HepG2 (cell line): ENCODE measurements around the gene WDR48. TPM values are rescaled to one million over a fixed set of nuclear protein-coding genes. Genes with fewer than 3 reads are reported as not detected.

Source experiments
- ATAC-seq: fragments of 200-7000 bp; cut with Tn5 transposase; 3 replicates; pipeline ENCODE4 v1.9.1; 2020; ENCODE audit warnings: mild to moderate bottlenecking, moderate library complexity
- BruUV-seq: library from RNA; stranded (reverse); fragments of 400-500 nt; replicated peaks from 2 replicates; lab custom pipeline; 2021; lab: Mats Ljungman, UMichigan
- CTCF ChIA-PET: fragments of 300-600 bp; formaldehyde crosslinking; extraction: SDS; loops from one replicate; lab custom pipeline; 2021; ENCODE audit warnings: low total read pairs, inconsistent platforms, low intra/inter-chr PET ratio; lab: Yijun Ruan, JAX
- POLR2A ChIA-PET: fragments of 350-600 bp; sonication (Branson Sonifier 250); formaldehyde crosslinking; loops from one replicate; lab custom pipeline; 2020; ENCODE audit warnings: antibody characterized with exemption, inconsistent platforms; lab: Yijun Ruan, JAX
- DNase-seq: peaks from one replicate; pipeline ENCODE4 v3.0.0-alpha.2; 2015; ENCODE audit warnings: low spot score
- FAIRE-seq: peaks from 3 replicates; lab custom pipeline; 2011; peaks lifted over from hg19 to GRCh38; lab: Jason Lieb, UNC
- H2AFZ ChIP-seq: one replicate; pipeline ENCODE4 v1.6.1; 2011; ENCODE audit warnings: low read length, inconsistent platforms
- H3K27ac ChIP-seq: fragments of 300-600 bp; 3 replicates; pipeline ENCODE4 v1.8.0; 2011; ENCODE audit warnings: mixed run types, mild to moderate bottlenecking, mixed read lengths, low read length, inconsistent platforms; ENCODE audit not compliant: insufficient read depth; ENCODE audit errors: extremely low read length
- H3K27me3 ChIP-seq, 2 experiments: fragments of 200-600 bp in 1 of 2; 2 replicates in 1 of 2; 3 replicates in 1 of 2; pipeline versions ENCODE4 v1.6.0 to v1.8.0; 2011; ENCODE audit warnings: low read length in 2 of 2, mild to moderate bottlenecking in 2 of 2, moderate library complexity in 2 of 2, inconsistent platforms in 1 of 2; ENCODE audit not compliant: insufficient read depth in 2 of 2, control insufficient read depth in 1 of 2
- H3K36me3 ChIP-seq, 2 experiments: fragments of 200-600 bp in 1 of 2; replicated peaks in 1 of 2; 2 replicates in 1 of 2; 3 replicates in 1 of 2; pipeline versions ENCODE4 v1.5.1 to v1.8.0; 2011; ENCODE audit warnings: low read length in 2 of 2, inconsistent platforms in 1 of 2; ENCODE audit not compliant: insufficient read depth in 2 of 2, control insufficient read depth in 1 of 2
- H3K4me1 ChIP-seq: 2 replicates; pipeline ENCODE4 v1.5.1; 2012; ENCODE audit warnings: low read length, inconsistent platforms; ENCODE audit not compliant: insufficient read depth
- H3K4me2 ChIP-seq: 2 replicates; pipeline ENCODE4 v1.6.0; 2011; ENCODE audit warnings: low read depth, low read length, inconsistent platforms
- H3K4me3 ChIP-seq, 3 experiments: fragments of 200-600 bp in 1 of 3; sonication (generic), shearing (Covaris generic) in 1 of 3; replicated peaks in 1 of 3; 2 replicates each; pipeline ENCODE4 v1.5.1; 2011 to 2016; ENCODE audit warnings: low read length in 3 of 3, inconsistent platforms in 2 of 3, low read depth in 2 of 3, mild to moderate bottlenecking in 2 of 3, control low read depth in 1 of 3, mixed read lengths in 1 of 3; ENCODE audit not compliant: insufficient read depth in 1 of 3
- H3K79me2 ChIP-seq: one replicate; pipeline ENCODE4 v1.6.1; 2011; ENCODE audit warnings: low read length, inconsistent platforms; ENCODE audit not compliant: insufficient read depth
- H3K9ac ChIP-seq: 2 replicates; pipeline ENCODE4 v1.6.0; 2011; ENCODE audit warnings: mild to moderate bottlenecking, low read depth, low read length, inconsistent platforms; ENCODE audit not compliant: insufficient read depth
- H3K9me3 ChIP-seq: 2 replicates; pipeline ENCODE4 v1.5.1; 2012; ENCODE audit warnings: mild to moderate bottlenecking, low read length
- H4K20me1 ChIP-seq: 2 replicates; pipeline ENCODE4 v1.6.0; 2011; ENCODE audit warnings: inconsistent platforms, mild to moderate bottlenecking, low read length, moderate library complexity; ENCODE audit not compliant: insufficient read depth
- IKZF1 ChIP-seq: fragments of 450-650 bp; IDR thresholded peaks from 2 replicates; pipeline ENCODE4 v1.7.1; 2016
- IKZF4 ChIP-seq: sonication (generic); formaldehyde crosslinking; IDR thresholded peaks from 2 replicates; pipeline ENCODE4 v1.5.1; 2020; ENCODE audit warnings: borderline replicate concordance, mild to moderate bottlenecking, low read depth, missing genetic modification reagents; ENCODE audit errors: not compliant biosample characterization
- JARID2 ChIP-seq: sonication (generic); formaldehyde crosslinking; IDR thresholded peaks from 2 replicates; pipeline ENCODE4 v1.8.1; 2023; ENCODE audit warnings: missing genetic modification reagents, inconsistent platforms; ENCODE audit not compliant: insufficient replicate concordance
- KAT2B ChIP-seq: fragments of 150-350 bp; IDR thresholded peaks from 2 replicates; pipeline ENCODE4 v1.6.1; 2014; ENCODE audit warnings: low read depth, low read length, borderline replicate concordance
- POLR2A ChIP-seq, 2 experiments: IDR thresholded peaks; 2 replicates each; pipeline ENCODE4 v1.6.1; 2011; ENCODE audit warnings: low read depth in 2 of 2, low read length in 2 of 2, mild to moderate bottlenecking in 1 of 2, moderate library complexity in 1 of 2; ENCODE audit not compliant: insufficient read depth in 1 of 2
- SMARCE1 ChIP-seq: fragments of 450-650 bp; IDR thresholded peaks from 2 replicates; pipeline ENCODE4 v1.6.1; 2017; ENCODE audit warnings: borderline replicate concordance
- SP5 ChIP-seq: IDR thresholded peaks from 2 replicates; pipeline ENCODE4 v1.6.1; 2016; ENCODE audit warnings: low read depth, borderline replicate concordance
- TOE1 ChIP-seq: sonication (generic); formaldehyde crosslinking; IDR thresholded peaks from 2 replicates; pipeline ENCODE4 v1.4.0; 2020; ENCODE audit warnings: mild to moderate bottlenecking, missing genetic modification reagents
- YY1 ChIP-seq: IDR thresholded peaks from 2 replicates; pipeline ENCODE4 v1.6.1; 2011; ENCODE audit warnings: low read length, low read depth, moderate library complexity, mild to moderate bottlenecking; ENCODE audit not compliant: insufficient read depth, insufficient replicate concordance
- ZBTB7A ChIP-seq: sonication (generic); formaldehyde crosslinking; IDR thresholded peaks from 2 replicates; pipeline ENCODE4 v1.8.0; 2022; ENCODE audit warnings: mild to moderate bottlenecking, missing genetic modification reagents
- ZNF678 ChIP-seq: sonication (generic); formaldehyde crosslinking; IDR thresholded peaks from 2 replicates; pipeline ENCODE4 v1.4.0; 2020; ENCODE audit warnings: mild to moderate bottlenecking, missing genetic modification reagents
- ZNF816 ChIP-seq: sonication (generic); formaldehyde crosslinking; IDR thresholded peaks from 2 replicates; pipeline ENCODE4 v1.8.0; 2022; ENCODE audit warnings: missing genetic modification reagents, mild to moderate bottlenecking, borderline replicate concordance
- WGBS: methylation state at CpG from one replicate; pipeline ENCODE4 v1.1.6; 2017; ENCODE audit warnings: low lambda C conversion rate; 5-methylcytosine and 5-hydroxymethylcytosine counted together
- in situ Hi-C: cut with HindIII; loops from 2 replicates; pipeline ENCODE4 v1.10.0; 2017; ENCODE audit warnings: low pct_unique_long_range_greater_than_20kb; ENCODE audit not compliant: extremely low pct_ligation_motif_present
- intact Hi-C: fragments of 100-400 bp; cut with micrococcal nuclease; formaldehyde crosslinking; loops from one replicate; pipeline ENCODE4 v1.10.0; 2022; ENCODE audit not compliant: unreplicated experiment
- polyA plus RNA-seq, 8 experiments: library from polyadenylated mRNA; depleted of rRNA in 3 of 8; stranded (reverse) in 7 of 8; unstranded in 1 of 8; fragments of >200 nt; fragmentation: Illumina TruSeq in 4 of 8; extraction: Trizol in 4 of 8; gene quantifications; 2 replicates each; pipeline versions ENCODE4 v1.2.1 to v1.2.3, GENCODE V29; 2011 to 2016; ENCODE audit warnings: low read depth in 4 of 8, missing spikeins in 1 of 8, mixed read lengths in 1 of 8; ENCODE audit not compliant: insufficient read depth in 1 of 8
- total RNA-seq, 5 experiments: library from RNA; depleted of rRNA; stranded (reverse); fragments of >200 nt; fragmentation: Illumina TruSeq; extraction: Trizol; gene quantifications; 2 replicates each; pipeline ENCODE4 v1.2.3, GENCODE V29; 2016; ENCODE audit warnings: low read depth in 1 of 5

WDR48 gene
- total and polyA plus RNA-seq, 2 of the 13 experiments (the other 11 are each of a cell fraction or from before 2014, with no cell fraction given): 29.2 to 31.2 TPM

DNA sequence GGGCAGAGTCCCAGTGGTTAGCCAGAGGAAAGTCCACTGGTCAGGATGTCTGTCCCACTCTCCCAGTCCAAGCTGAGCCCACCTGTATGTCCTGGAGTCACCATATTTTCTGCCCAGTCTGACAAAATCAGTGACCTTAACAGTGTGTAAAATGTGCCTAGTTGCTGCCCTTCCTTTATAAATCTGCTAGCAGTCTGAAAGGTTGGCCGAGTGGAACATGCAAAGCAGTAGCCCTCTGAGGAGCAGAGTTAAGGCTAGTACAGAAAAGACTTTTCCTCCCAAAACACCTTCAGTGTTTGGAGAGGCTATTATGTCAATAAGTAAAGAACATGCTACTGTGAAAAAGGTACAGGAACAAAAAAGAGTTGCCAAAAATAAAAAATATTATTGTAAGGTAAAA is 71.0 kb downstream of the WDR48 start:
- ATAC-seq: no peak
- no peaks in the 10 kb centered on the region for H3K9me3 ChIP-seq
- BruUV-seq: no TSS peak
- no peak for DNase-seq
- POLR2A ChIA-PET: no interaction called here
- H3K4me2 ChIP-seq: no peak overlapping the region
- TF ChIP-seq POLR2A (IDR thresholded peaks at IDR 0.05; ENCODE audit: insufficient read depth in 1 of 2, low read depth in 2 of 2, low read length in 2 of 2) (no peak), TOE1 (CRISPR knock-in tag) (no peak), SP5 (no peak), JARID2 (CRISPR knock-in tag) (no peak), ZNF816 (CRISPR knock-in tag) (no peak), IKZF1 (no peak), KAT2B (no peak), IKZF4 (CRISPR knock-in tag) (no peak), ZNF678 (CRISPR knock-in tag) (no peak), SMARCE1 (no peak), ZBTB7A (CRISPR knock-in tag) (no peak), YY1 (no peak)
- H2AFZ ChIP-seq: no peak overlapping the region
- WGBS: 0% methylated on average over 1 of the region's 1 CpG
- H3K27me3 ChIP-seq: no peaks in the 10 kb centered on the region
- no peak for FAIRE-seq
- no peak overlapping the region for H3K27ac ChIP-seq
- no peaks in the 10 kb centered on the region for H4K20me1 ChIP-seq
- H3K79me2 ChIP-seq: no peaks in the 10 kb centered on the region
- intact Hi-C loops: no loop called here
- no peak overlapping the region for H3K9ac ChIP-seq
- no peak overlapping the region for H3K4me3 ChIP-seq
- in situ Hi-C loops: no loop called here
- CTCF ChIA-PET: no interaction called here
- H3K4me1 ChIP-seq: peaks cover 13% of the 10 kb centered on the region
- H3K36me3 ChIP-seq: no peaks in the 10 kb centered on the region
